ENCODE measurements around the gene CAPZB.

The CAPZB gene

DNA sequence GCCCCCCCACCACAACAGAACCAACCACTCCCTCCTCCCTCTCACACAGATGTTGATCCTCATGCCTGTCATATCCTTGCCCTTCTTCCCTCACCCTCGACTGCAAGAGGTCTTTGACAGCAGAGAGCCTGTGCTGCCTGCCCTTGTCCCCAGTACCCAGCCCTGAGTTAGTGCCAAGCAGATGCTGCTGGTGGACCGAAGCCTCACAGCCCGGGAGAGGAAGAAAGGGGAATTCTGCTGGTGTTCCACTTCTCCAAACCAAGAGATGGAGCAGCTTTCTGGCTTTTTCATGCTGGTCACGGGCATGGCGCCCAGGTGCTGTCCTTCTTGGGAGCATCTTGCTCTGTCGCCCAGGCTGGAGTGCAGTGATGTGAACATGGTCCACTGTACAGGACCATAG is 104.1 kb downstream of the CAPZB start:
- DNase-seq = no peak

DNA sequence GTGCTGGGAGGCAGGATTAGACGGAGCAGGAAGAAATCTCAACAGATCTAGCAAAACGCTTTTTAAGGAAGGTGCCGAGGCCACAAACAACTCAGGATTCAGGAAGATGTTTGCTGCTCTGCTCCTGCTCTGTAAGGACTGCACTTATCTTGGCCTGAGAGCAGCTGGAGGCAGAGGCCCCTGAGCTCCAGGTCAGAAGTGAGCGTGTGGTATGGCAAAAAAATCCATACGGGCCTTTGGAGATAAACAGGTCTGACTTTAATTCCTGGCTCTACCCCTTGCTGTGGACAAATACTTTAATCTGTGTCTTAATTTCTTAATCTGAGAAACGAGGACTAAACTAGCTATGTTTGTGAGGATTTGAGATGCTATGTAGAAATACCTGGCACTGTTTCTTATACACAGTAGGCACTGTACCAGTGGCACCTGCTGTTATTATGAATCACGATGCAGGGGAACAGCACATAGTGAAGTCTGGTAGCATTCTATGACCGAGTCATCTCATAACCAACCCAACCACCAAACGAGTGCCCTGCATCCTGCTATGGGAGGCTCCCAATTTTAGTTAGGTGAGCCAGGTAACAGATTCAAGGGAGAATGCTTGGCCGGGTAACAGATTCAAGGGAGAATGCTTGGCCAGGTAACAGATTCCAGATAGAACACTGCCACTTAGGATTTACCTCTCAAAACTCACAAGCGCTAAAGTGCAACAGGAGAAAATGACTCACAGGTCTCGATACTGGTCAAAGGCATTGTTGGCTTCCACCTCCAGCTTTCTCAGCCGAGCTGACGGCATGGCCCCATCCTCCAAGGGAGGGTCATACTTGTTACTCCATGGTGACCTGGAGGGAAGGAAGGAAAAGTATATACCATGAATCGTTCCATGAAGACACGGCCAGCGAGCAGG is 107.3 kb downstream of the CAPZB start:
- DNase-seq = no peak

DNA sequence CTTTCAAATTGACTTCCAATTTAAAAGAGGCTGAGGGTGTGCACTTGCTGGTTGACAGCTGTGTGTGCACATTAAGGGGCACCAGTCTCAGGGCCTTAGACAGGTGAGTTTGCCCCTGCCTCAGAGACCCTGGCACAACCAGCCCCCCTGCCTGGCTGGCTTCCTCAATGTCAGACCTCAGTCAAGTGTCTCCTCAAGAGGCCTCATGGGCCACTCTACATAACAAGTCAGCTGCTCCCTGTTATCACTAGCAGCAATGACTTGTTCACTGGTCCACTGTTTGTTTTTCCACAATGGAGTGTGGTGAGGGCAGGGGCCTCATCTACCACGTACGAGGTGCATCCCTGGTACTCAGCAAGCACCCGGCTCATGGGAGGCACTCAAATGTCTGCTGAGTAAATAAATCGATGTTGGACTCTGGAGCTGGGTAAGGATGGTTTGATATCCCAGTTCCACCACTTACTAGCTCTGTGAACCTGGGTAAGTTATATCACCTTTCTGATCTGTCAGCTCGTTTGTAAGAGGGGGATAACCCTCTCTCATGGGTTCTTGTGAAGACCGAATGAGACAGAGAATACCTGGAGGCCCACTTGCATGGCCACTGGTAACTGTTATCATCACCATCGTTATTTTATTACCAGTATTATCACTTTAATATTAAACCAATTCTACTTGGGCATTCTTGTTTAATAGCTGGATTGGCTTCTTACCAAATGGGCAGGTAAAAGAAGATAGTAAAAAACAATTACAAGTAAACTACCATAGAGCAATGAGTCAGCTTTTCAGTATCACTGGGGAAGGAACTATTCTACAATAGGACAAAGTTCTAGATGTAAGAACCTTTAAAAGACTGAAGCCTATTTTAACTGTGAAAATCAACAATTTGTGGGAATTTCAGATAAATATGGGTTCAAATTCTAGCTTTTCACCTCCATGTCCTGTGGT is 108.6 kb downstream of the CAPZB start:
- no peak for DNase-seq

DNA sequence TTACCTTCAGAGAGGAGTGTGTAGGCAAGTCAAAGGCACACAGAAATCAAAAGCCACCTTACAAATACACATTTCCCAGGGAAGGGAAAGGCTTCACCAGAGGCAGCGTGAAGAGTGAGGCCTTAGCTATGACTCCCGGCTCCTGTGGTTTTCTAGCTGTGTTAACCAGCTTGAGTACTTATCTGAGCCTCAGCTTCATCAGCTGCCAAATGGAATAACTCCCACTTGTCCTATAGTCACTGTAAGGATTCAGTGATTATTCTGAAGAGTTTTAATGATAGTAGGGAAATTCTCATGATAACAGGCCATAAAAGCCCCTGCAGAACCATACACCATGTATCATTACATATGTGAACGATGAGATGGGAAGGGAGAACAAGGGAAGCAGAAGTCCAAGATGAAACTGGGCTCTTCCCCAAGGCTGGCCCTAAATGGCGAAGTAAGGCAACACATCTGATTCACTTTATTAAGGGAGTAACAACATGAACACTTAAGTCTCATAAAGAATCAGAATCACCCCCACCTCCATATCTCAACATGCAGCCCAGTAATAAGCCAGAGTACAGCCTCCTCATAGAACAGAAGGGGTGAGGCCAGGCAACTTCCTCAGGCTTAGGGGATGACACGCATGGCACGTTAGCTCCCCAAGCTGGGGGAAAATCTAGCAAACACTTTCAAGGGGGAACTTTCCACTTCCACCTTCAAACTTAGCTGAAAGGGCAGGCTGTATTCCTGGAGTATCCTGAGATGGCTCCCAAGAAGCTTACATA is 109.5 kb downstream of the CAPZB start:
- no peak for DNase-seq

DNA sequence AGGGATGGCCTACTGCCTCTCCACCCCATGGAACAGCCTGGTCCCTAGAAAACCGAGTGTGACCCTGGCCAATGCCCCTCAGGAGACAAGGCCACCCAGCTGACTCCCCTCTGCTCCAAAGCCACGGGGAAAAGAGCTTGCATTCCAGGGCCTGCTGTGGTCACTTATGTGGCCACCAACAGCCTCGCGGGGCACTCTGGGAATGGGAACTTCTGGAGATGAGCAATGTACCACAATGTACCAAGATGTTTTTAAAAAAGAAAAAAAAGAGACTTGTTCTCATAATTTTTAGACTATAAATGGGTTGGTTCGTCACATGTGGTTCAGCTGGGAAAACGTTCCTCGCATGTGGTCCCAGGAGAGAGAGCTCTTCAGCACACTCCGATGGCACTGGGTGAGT is 110.4 kb downstream of the CAPZB start:
- no peak for DNase-seq

DNA sequence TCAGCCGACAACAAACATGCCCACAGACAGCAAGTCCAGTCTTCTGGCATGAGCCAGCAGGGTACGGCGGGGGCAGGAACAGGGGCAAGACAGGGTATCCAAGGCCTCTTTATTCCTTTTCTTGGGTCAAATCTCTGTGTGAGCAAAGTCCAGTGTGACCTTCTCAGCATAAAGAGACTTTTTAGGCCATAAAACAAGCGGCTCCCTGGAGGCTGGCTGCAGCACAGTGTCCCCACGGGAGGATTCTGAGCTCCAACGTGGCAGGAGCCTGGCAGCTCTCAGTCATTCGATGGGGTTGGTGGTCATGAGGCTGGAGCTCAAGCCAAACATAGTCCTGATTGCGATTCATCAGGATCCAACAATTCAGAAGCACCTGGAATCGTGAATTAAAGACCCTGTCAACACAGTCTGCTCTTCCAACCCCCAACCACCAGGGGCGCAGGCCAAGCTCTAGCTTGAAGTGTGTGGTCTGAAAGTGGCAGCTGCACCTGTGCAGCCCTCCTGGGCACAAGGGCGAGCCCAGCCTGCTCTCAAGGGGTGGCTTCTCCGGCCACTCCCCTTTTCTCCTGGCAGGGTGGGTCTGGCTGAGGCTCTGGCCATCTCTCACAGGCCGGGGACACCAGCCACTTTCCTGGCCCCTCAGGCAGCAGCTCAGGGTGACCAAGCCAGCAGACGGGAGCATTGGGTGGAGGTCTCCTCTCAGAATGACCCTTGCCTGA is 111.1 kb downstream of the CAPZB start:
- no peak for DNase-seq

DNA sequence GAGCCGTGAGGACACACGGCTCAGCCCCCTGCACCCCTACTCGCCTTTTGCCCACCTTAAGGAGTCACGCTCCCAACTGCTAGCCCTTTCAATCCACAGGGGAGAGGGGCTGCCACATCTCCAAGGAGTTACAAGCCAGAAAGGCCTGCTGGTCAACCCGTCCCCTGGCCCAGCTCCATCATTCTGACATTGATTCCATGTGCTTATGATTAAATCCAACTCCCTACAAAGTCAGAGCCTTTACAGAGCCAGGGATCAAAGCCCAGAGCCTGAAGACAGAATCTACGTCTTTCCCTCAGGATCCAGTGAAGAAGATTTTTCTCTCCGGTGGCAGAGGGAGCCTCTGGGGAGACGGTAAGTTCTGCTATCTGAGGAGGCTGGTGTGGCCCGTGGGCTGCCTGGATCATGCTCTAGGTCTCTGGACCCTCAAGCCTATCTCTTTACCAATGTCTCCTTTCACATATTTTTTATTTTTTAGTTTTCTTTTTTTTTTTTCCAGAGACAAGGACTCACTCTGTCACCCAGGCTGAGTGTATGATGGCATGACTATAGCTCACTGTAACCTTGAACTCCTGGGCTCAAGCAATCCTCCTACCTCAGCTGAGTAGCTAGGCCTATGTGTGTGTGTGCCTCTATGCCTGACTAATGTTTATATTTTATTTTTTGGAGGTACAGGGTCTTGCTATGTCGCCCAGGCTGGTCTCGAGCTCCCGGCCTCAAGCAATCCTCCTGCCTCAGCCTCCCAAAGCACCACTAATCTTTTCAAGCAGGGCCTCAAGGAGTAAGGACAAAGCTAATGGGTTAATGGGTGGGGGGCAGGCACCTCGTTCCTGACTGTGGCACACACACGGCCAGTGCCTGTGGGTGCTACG is 111.9 kb downstream of the CAPZB start:
- DNase-seq = no peak

DNA sequence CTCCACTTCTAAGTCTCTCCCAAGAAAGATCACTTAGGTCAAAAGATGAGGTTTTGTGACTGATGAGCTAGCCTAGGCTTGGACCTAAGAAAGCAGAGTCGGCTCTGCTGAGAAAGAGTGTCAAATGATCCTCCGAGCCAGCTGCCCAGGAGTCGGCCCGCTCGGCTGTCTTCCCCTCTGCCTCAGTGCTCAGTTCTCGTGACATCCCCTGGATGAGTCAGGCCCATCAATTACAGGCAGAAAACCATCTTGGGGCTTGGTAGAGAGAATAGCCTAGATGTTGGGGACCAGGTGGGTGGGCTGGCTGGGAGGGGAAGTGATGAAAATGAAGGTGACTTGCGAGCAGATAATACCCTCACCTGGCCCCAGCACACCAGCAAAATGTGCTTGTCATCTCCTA is 112.7 kb downstream of the CAPZB start:
- no peak for DNase-seq

DNA sequence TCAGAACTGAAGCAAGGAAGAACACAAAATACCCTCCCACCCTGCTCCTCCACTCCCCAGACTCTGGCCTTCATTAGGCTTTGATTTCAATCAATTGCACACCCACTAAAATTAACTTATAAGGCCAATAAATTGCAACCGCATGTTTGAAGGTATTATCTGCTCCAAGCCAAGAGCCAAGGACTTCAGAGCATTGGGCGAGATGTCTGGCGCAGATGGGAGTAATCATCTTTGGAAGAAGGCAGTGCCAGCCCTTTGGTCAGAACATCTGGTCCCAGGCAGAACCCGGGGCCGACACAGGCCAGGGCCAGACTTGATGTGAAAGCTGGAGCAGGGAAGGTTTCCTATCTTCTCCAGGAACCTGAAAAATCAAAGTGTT is 113.2 kb downstream of the CAPZB start:
- DNase-seq = no peak

DNA sequence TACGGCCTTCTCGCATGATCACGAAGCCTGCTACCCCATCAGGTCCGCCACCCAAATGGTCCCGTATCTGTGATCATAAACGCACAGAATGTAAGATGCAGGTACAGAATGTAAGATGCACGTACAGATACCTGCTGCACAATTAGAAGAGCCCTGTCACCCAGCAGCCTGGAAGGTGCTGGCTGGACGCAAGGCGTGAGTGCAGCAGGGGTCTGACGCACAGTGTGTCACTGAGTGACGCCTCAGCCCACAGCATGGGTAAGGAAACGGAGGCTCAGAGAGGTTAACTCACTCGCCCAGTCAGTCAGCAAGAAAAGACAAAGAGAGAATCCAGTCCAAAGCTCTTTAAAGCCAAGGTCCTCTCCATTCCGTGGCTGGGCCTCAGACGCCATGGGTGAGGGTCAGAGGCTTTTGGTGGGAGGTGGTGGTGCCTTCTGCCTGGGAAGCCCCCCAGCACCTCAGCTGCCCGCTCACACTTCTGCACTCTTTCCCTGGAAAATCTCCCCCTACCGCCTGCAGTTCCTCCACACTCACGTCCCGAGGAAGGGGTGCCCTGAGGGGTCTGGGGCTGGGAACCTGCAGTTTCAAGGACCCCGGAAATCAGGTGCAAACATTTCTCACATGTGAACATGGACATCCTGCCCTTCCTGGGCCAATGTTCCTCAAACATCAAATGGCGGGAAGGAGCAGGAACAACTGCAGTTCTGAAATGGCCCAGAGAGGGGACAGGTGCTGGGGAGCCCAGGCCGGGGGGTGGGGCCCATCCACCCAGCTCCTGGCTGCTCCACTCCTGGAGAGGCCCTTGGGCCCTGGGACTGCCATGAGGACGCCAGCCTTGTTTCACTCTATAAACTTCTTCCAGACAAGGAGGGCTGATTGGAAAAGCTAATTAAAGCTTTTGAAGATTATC is 113.9 kb downstream of the CAPZB start:
- DNase-seq = no peak

DNA sequence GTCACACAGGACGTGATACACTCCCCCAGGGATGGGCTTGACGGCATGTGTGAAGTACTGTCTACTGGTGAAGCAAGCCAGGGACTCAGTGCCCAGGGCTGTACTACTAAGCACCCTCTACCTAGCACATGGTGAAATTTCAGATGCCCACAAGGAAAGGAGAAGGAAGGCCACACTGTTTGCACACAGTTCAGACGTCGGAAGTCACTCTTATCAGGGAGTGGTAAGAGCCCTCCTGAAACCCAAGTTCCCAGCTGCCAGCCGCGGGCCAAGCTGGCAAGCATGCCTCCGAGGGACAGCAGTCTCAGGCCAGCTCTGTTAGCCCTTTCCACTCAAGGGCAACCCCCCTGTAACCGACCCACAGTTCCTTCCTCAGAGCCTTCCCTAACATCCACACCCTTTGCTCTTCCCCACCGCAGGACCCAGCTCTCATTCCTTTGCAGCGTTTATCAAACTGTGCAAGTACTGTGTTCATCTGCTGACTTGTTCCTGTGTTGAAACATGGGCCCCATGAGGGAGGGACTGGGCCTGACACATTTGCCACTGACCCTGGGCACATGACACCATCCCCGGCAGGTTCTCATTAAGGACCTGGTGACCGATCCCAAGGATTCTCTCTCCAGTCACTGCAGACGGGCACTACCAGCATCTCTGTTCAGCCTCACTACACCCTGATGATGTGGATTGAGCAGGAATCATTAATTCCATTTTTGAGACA is 114.7 kb downstream of the CAPZB start:
- no peak for DNase-seq

DNA sequence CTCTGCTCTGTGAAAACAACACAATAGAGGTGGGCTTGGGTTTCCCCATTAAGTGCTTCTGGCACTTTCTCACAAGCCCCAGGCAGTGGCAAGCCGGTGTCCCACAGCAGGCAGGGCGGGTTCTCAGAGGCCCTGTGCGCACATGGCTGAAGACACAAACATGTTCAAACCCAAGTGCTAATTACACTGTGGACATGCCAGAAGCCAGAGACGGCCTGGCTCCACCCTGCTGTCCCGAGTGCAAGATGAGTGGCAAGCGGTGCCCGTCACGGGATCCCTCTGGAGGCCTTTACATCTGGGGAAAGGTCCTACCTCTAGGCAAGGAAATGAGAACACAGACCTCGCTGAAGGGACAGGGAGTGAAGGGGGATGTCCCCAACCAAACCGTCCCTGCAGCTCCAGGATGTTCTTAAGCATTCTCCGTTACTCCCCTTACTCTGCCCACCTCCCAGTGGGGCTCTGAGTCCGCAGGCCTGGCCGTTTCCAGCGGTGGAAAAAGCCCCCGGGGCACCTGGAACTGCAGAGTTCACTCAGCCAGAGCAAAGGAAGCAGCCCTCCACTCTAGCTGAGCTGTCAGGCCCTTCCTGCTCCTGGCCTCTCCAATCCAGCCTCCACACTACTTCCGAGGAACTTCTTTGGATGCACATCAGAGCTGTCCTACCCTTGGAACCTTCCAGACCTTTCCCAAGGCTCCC is 115.8 kb downstream of the CAPZB start:
- DNase-seq = no peak

DNA sequence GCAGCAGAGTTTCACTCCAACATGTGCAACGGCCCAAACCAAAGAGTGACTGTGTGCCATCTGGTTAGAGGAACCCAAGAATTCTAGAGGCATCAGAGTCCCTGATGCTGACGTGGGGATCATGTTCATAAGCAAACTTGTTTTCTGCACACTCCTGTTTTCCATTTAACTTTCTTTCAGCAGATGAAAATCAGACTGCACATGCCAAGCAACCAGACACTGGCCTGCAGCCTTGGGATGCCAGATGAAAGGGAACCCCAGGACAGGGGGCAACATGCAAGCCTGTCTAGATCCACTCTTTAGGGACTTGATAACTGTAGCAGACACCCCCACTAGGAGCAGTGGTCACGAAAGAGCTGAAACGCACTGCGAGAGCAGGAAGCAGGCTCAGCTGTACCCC is 116.4 kb downstream of the CAPZB start:
- DNase-seq = no peak

DNA sequence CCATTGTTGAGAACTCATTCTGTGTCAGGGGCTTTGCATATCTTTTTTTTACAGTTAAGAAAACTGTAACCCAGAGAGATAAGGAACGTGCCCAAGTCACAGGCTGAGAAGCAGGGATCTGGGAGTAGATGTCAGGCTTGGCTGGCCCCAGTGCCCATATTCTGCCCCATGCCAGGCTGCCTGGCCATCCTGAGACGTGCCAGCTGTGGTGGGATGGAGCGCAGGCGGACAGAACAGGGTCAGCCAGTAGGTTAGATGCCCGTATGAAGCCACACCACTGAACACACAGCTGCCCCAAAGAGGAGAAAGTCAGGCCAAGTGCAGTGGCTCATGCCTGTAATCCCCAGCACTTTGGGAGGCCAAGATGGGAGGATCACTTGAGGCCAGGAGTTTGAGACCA is 117.3 kb downstream of the CAPZB start:
- DNase-seq = no peak

DNA sequence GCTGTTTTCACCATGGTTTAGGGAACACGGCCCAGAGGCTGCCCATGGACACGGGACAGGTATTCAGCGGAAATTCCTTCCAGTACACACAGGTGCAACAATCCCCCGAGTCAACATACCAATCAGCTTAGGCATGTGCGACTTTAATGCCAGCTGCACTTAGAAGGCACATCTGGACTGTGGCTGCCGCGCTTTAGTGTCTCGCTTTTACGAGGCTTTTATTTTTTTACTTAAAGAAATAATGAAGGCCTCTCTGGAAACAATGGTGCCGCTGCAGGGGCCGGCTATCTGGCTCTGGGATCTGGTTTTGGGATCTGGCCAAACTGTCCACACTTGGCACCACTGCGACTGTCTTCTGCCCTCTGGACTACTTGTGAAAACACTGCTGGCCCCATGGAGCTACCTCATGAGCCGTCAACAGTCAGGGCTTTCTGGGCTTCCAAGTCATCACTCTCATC is 117.7 kb downstream of the CAPZB start:
- no peak for DNase-seq

DNA sequence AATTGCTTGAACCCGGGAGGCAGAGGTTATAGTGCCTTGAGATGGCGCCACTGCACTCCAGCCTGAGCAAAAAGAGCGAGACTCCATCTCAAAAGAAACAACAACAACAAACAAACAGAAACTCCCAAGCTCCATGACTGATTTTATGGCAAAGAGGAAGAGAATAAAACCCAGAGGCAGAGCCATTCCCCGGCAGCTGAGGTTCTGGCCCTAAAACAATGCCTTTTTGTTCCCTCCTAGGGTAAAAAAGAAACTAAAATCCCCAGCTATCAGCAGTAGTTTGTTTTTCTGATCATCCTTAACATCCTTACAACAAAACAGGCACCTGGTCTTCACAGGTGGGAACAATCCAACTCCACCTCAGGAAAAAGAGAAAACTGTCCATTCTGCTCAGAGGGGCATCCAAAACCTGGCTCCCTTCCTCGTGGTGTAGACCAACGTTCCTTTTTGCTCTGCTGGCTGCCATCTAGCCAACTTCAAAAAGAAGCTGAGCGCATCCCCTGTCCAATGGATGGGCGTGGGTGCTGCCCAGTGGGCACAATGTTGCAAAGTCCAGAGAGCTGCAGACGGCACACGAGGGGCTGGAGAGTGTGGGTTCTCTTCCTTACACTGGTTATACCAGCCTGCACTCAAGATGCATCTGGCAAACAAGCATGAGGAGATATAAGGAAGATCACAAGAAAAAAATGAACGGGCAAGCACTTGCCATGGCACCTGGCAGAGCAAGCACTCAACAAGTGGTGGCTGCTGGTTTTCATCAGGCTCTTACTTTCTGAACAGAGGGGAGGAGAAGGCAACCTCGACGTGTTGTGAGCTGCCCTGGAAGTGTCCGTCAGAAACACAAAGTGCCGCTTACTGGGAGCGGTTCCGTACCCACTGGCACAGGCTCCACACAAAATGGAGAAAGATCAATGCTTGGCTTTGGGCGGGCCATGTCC is 118.5 kb downstream of the CAPZB start:
- no peak for DNase-seq

DNA sequence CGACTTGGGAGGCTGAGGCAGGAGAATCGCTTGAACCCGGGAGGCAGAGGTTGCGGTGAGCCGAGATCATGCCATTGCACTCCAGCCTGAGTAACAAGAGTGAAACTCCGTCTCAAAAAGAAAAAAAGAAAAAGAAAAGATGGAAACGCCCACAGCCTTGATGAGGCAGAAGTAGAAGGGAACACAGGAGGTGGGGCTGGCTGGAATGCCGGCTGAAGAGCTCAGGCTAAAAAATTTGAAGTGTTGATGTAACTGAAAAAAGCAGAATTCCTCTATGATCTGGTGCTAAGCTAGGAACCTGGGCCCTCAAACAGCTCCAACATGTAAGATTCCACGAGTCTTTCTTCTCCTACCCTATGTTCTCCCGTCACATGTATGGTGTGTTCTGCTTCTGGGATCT is 119.6 kb downstream of the CAPZB start:
- no peak for DNase-seq

Data from activated effector memory CD4-positive, alpha-beta T cell treated with anti-CD3 and anti-CD28 coated beads, Interleukin-2, amount 50 U/mL, for 16 hours (primary cell).